ENCODE data around the gene THAP4. TPM values are rescaled to one million over a fixed set of nuclear protein-coding genes. Genes with fewer than 3 reads are reported as not detected.
A peak's percentile ranks its signal among the peaks of the same experiment; 100 is the strongest.

THAP4 gene
- total RNA-seq, 4 donors from 2014 or later: 46.4 to 56.2 (median 51.2) TPM

GRCh38 chr2:241555711-241556110 is 81.2 kb downstream of the THAP4 start:
- TF ChIP-seq POLR2AphosphoS5 (IDR thresholded peaks at IDR 0.05): no peak
- no peak for TF ChIP-seq EP300 (IDR thresholded peaks at IDR 0.05)
- TF ChIP-seq POLR2A (IDR thresholded peaks at IDR 0.05): no peak
- TF ChIP-seq CTCF (IDR thresholded peaks at IDR 0.05): no peak
- Histone ChIP-seq H3K4me3 (no peak overlapping the region), H3K27ac (no peak overlapping the region), H3K9me3 (no peaks in the 10 kb centered on the region), H3K36me3 (no peaks in the 10 kb centered on the region), H3K4me1 (peaks cover 34% of the 10 kb centered on the region), H3K27me3 (peaks cover 15% of the 10 kb centered on the region)
- WGBS: 30% methylated on average over 3 of the region's 3 CpGs
- no peak for DNase-seq (ENCODE audit: low spot score in 2 of 2)

GRCh38 chr2:241554610-241555322 is 82.2 kb downstream of the THAP4 start:
- no peak for TF ChIP-seq EP300 (IDR thresholded peaks at IDR 0.05)
- WGBS: 86% methylated on average over 6 of the region's 7 CpGs
- Histone ChIP-seq H3K9me3 (no peaks in the 10 kb centered on the region), H3K4me3 (no peak overlapping the region), H3K27me3 (peaks cover 15% of the 10 kb centered on the region), H3K27ac (no peak overlapping the region), H3K4me1 (peaks cover 25% of the 10 kb centered on the region), H3K36me3 (no peaks in the 10 kb centered on the region)
- DNase-seq (ENCODE audit: low spot score in 2 of 2): no peak

DNA sequence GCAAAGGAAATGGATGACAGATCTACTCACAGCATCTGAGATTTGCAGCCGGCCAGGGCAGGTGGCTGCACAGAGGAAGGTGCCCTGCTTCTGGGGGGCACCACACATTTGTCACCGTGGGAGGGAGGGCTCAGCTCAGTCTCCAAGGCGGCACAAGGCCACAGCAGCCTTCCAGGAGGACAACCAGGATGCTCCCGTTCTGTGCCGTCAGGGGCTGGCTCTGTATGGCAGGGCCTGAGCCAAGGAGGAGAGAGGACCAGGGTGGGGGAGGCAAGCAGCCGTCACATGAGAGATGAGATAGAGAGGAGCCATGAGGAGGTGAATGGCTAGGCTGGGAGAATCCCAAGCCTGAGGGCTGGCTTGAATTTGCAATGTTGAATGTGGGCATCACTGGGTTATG is 83.0 kb downstream of the THAP4 start:
- peaks cover 10% of the 10 kb centered on the region for H3K27me3 ChIP-seq
- H3K4me1 ChIP-seq: peaks cover 17% of the 10 kb centered on the region
- no peak for TF ChIP-seq CTCF (IDR thresholded peaks at IDR 0.05)
- TF ChIP-seq POLR2A (IDR thresholded peaks at IDR 0.05): no peak
- no peak for TF ChIP-seq EP300 (IDR thresholded peaks at IDR 0.05)
- no peak for TF ChIP-seq POLR2AphosphoS5 (IDR thresholded peaks at IDR 0.05)
- H3K9me3 ChIP-seq: no peaks in the 10 kb centered on the region
- no peak overlapping the region for H3K4me3 ChIP-seq
- no peak overlapping the region for H3K27ac ChIP-seq
- H3K36me3 ChIP-seq: no peaks in the 10 kb centered on the region
- no peak for DNase-seq (ENCODE audit: low spot score in 2 of 2)
- 61% methylated on average over 2 of the region's 6 CpGs for WGBS

DNA sequence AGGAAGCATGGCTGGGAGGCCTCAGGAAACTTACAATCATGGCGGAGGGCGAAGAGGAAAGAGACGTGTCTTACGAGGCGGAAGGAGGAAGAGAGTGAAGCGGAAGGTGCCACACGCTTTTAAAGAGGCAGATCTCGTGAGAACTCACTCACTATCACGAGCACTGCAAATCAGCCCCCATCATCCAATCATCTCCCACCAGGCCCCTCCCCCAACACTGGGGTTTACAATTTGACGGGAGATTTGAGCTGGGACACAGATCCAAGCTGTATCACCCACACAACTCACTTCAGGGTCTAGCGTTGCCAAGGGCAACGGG is 83.5 kb downstream of the THAP4 start:
- H3K4me1 ChIP-seq: peaks cover 14% of the 10 kb centered on the region
- no peak for DNase-seq (ENCODE audit: low spot score in 2 of 2)
- H3K9me3 ChIP-seq: no peaks in the 10 kb centered on the region
- no peaks in the 10 kb centered on the region for H3K36me3 ChIP-seq
- TF ChIP-seq EP300 (IDR thresholded peaks at IDR 0.05) (no peak), CTCF (IDR thresholded peaks at IDR 0.05) (no peak), POLR2A (IDR thresholded peaks at IDR 0.05) (no peak), POLR2AphosphoS5 (IDR thresholded peaks at IDR 0.05) (no peak)
- no peak overlapping the region for H3K4me3 ChIP-seq
- H3K27me3 ChIP-seq: peaks cover 12% of the 10 kb centered on the region
- H3K27ac ChIP-seq: no peak overlapping the region
- WGBS: 89% methylated on average over 10 of the region's 12 CpGs

DNA sequence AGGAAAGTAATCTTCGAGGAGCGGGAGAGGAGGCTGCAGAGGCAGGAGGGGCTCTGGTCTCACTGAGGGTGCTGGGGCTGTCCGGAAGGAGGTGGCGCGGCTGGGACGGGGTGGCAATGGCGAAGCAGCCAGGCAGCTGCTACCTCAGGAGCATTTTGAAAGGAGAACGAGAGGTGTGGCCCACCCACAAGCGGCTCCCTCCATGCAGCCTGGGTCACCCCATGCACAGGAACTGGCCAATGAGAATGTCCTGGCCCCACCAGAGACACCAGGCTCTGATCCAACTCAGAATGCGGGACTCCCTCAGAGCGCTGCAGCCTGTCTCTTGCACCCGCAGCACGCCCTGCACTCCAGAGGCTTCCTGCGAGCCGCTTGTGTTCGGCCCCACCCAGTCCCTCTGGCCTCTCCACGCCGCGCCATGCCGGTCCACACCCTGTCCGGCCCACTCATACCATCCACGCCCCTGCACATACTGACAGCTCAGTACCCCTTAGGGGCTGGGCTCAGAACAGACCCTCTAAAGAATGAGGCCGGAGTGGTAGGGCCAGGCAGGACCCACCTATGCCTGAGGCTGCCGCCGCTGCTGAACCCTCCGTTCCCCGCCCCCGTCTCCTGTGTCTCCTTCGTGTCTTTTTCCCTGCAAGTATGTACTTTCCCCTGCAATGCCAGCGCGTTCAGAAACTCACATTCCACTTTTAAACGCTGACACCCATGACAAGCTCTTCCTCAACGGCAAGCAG is 84.8 kb downstream of the THAP4 start:
- H3K36me3 ChIP-seq: no peaks in the 10 kb centered on the region
- peak overlapping the region; percentile 27 for H3K4me3 ChIP-seq
- DNase-seq (ENCODE audit: low spot score in 2 of 2): no peak
- peaks cover 10% of the 10 kb centered on the region for H3K4me1 ChIP-seq
- no peak for TF ChIP-seq POLR2AphosphoS5 (IDR thresholded peaks at IDR 0.05)
- no peak overlapping the region for H3K27ac ChIP-seq
- H3K9me3 ChIP-seq: no peaks in the 10 kb centered on the region
- 51% methylated on average over 33 of the region's 33 CpGs for WGBS
- peaks cover 14% of the 10 kb centered on the region for H3K27me3 ChIP-seq

DNA sequence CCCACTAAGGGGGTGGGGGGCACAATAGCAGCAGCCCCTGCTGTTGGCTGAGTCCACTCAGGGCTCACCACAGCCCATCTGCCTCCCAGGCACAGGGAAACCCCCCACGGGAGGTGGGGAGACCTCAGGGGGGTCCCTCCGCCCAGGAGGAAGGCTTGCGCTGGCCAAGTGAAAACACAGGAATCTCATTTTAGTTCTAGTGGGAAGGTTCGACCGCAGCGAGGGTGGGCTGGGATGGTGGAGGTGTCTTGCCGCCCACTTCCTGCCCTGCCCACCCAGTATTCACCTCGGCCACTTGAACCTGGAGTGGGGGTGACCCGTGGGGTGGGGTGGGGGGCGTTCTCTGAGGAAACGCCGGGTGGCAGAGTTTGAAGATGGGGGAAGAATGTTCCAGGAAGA is 85.4 kb downstream of the THAP4 start:
- H3K36me3 ChIP-seq: no peaks in the 10 kb centered on the region
- H3K4me1 ChIP-seq: peaks cover 14% of the 10 kb centered on the region
- H3K27me3 ChIP-seq: peaks cover 19% of the 10 kb centered on the region
- no peak for DNase-seq (ENCODE audit: low spot score in 2 of 2)
- peak overlapping the region; percentile 27 for H3K4me3 ChIP-seq
- TF ChIP-seq POLR2AphosphoS5 (IDR thresholded peaks at IDR 0.05) (no peak), EP300 (IDR thresholded peaks at IDR 0.05) (no peak), POLR2A (IDR thresholded peaks at IDR 0.05) (no peak)
- no peaks in the 10 kb centered on the region for H3K9me3 ChIP-seq
- H3K27ac ChIP-seq: no peak overlapping the region
- WGBS: 59% methylated on average over 9 of the region's 12 CpGs
